Measurements from ENCODE around the gene MYO16.

GRCh38 chr13:108650271-108650670 is 20.9 kb downstream of the MYO16 start:
- TF ChIP-seq CTCF (IDR thresholded peaks at IDR 0.05; ENCODE audit: low read depth, low read length, poor library complexity, severe bottlenecking): no peak
- no peak for TF ChIP-seq EZH2phosphoT487 (IDR thresholded peaks at IDR 0.05; ENCODE audit: borderline replicate concordance, low read length)
